ENCODE data around the gene MOAP1.
"Not testable (repeated sequence)": the region's sequence is repeated elsewhere in the genome, so short reads cannot be mapped to it uniquely, and the experiment has no call there.

The MOAP1 gene, protein sequence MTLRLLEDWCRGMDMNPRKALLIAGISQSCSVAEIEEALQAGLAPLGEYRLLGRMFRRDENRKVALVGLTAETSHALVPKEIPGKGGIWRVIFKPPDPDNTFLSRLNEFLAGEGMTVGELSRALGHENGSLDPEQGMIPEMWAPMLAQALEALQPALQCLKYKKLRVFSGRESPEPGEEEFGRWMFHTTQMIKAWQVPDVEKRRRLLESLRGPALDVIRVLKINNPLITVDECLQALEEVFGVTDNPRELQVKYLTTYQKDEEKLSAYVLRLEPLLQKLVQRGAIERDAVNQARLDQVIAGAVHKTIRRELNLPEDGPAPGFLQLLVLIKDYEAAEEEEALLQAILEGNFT

DNA sequence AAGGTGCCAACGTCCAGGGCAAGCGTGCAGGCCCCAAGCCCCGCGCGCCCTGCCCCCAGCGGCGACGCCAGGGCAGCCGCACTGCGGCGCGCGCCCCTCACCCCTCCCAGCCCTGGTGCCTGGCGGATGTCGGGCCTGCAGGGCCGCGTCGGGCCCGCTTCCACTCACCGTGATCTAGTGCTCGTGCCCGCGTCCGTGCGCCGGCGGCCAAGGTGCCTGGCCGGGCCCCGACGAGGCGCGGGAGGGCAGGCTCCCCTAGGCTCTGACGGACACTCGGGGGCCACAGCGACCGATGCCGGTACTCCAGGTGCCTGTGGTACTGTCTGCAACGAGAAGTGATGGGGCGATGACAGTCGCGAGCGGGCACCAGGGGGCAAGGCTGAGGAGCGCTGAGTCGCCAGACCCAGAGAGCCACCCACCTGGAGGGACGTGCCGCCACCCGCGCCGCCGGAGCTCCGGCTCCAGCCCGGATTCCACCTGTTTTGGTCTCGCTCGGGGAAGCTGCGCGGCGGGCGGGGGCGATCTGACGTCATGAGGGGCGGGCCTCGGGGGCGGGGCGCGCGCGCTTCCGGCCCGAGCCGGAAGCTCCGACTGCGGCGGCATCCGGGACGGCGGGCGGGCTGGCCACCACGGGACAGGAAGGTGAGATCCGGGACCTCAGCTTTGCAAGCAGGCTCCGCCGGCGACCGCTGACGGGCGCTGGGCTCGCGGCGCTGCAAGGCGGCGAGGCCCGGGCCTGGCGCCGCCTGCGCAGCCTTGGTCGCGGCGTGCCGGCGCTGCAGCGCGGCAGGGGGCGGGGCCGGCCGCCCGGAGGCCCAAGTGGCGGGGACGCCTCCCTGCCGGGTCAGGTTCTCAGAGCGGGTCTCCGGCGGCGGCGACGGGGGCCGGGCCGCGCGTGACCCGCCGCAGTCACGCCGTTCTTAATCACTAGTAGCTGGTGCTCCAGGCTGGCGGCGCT lies at the start of gene MOAP1, which contains the start of gene LYSET:
TSS of gene MOAP1 (minus strand) at position 507 of the 958 bp plus-strand sequence. CDS start 655 bp downstream, outside the sequence.
TSS of gene LYSET (plus strand) at position 927 of the 958 bp plus-strand sequence. CDS start 89 bp downstream, outside the sequence.
- DNase-seq, result peak; percentile 95

DNA sequence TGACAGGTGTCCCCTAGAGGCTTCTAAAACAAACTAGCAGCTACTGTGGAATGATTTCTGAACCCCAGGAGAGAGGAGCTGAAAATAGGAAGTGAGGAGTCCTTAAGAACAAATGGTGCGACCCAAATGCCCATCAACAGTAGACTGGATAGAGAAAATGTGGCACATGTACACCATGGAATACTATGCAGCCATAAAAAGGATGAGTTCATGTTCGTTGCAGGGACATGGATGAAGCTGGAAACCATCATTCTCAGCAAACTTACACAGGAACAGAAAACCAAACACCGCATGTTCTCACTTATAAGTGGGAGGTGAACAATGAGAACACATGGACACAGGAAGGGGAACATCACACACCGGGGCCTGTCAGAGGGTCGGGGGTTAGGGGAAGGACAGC lies 48.4 kb upstream of the MOAP1 start:
- not testable (repeated sequence) for DNase-seq

DNA sequence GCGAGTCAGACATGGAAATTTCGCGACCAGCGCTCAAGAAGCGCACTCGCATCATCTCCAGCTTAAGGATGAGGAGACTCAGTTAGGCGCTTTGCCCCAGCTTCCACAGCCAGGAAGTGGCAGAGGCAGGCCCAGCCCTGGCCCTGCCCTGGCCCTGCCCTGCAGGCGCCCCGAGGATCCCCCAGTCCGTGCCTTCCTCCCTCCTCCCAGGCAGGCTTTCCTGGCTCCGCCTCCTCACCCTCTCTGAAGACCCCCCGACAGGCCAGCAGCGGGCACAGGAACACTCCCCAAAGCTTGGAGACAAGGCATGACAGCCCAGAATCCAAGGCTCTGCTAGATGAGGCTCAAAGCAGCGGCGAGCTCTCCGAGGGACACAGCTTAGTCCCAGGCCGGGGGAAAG lies 47.5 kb upstream of the MOAP1 start:
- no peak for DNase-seq

DNA sequence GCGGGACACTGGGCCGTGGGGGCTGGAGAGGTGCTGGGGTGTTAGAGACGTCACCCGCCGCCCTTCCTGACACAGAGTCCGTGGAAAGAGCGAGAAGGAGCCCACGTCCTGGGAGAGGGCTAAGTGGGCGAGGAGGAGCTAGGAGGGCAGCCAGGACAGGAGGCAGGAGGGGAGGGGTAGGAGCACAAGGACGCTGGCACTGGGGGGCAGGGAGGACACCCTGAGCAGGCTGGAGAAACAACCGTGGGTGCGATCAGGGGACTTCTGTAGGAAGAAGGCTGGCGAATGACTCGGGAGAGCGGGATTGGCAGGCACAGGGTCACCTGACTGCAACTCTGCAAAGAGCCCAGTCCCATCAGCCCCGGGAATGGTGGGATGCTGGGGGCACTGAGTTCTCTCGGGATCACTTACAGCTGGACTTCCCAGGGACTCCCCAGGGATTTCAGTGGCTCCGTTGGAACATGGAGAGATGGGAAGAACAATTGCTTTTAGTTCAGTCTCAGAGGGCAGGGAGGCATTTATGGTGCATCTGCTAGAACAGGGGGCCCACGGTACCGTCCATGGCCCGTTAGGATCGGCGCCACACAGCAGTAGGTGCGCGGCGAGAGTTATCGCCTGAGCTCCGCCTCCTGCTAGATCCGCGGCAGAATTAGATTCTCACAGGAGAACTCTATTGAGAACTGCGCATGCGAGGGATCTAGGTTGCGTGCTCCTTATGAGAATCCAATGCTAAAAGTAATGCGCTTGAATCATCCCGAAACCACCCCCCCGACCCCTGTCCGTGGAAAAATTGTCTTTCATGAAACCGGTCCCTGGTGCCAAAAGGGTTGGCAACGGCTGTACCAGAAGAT lies 46.7 kb upstream of the MOAP1 start:
- DNase-seq, result no peak

DNA sequence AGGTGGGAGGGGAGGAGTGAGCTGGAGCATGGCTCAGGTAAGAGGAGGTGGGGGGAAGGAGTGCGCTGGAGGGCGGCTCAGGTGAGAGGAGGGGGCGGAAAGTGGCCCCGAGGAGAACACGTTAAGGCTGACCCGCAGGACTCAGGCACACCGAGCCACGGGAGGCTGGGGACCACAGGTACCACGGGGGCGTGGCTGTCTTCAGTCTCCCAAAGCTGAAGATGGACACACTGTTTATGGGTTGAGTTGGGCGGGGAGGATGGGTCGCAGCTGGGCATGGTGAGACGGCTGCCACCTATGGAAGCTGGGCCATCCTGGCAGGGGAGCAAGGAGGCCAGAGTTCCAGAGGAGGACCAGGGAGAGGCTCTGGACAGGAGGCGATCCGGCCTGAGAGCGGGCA lies 45.8 kb upstream of the MOAP1 start:
- DNase-seq, result no peak

DNA sequence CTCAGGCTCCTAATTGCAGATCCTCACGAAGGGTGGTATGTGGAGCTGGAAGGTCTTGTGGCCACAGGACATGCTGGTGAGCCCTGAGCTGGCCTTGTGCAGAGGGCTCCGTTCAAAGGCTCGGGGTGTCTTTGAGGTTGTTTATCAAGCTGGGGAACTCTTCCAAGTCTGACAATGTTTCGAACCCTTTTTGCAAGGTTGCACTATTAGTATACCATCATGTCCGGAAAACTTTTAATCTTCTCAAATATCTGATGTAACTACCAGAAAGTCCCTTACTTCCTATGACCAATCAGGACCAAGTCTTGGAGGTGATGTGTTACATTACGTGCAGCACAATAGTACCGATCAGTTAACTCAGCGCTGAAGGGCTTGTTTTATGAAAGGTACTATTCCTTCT lies 43.9 kb upstream of the MOAP1 start:
- no peak for DNase-seq

DNA sequence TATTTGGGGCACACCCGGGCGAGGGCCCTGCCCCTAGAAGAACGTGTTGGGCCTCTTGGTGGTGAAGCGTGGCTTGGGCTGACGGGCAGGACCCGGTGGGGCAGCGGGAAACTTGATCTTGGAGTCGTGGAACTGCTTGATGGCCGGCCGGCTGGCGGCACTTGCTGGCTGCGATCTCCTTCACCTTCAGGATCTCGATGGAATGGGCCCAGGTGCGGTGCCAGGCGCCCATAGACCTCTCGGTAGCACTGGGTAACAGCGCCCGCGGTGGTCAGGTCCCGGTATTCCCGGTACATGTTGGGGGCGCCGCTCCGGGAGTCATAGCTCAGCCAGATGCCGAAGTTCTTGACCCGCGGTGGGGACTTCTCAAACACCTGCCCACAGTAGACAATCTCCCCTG lies 38.9 kb upstream of the MOAP1 start:
- no peak for DNase-seq

DNA sequence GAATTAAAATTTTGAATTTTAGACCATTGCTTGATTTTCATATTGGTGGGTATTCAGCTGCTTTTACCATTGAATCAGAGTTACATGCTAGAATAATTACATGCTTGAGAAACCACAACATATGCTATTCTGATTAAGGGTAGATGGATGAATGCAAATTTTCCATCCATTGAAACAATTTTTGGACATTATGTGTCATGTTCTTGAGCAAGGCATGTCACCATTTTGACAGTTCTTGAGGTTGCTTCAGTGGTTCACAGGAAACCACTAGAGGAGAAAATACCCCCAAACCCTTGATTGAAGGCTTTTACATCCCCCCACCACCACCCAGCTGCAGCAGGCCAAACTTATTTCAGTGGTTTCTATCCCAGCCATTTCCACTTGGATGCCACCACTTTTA lies 35.8 kb upstream of the MOAP1 start:
- DNase-seq, result no peak

DNA sequence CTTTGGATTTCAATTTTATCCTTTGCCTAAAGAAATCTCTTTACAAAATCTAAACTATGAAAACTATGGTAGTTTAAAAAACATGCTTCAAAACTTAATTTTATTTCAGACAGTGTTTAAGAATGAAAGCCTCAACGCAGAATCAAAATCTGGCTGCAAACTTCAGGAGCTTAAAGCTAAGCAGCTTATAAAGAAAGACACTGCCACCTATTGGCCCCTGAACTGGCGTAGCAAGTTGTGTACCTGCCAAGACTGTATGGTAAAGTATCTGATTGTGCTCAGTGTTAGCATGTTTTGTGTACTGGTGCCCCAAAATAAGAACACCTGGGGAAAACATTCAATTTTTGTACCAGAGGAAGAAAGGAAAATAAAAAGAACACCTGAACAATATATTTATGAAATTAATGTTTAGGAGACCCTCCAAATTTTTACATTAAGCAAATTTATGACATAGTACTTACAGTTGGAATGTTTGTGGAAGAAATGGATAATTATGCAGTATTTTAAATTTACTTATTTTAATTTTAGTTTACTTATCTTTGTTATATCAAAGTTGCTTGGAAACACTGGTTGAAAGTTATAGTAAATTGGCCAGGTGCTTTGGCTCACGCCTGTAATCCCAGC lies 34.5 kb upstream of the MOAP1 start:
- DNase-seq, result no peak

DNA sequence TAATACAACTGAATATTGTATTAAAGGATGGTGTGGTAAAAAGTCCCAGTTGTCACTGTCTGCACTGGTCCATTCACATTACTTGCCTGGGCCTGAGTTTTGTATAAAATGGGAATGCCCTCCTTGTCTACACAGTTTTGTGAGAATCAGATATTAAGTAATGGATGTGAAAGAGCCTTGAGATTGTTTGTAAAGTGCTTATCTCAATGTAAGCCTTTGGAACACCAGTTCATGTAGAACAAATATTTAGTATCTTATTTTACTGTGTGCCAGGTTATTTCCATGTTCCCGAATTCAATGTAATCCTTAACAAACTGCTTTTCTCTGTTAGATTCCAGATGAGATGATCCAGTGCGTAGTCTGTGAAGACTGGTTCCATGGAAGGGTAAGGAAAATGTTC lies 29.9 kb upstream of the MOAP1 start:
- DNase-seq, result no peak

DNA sequence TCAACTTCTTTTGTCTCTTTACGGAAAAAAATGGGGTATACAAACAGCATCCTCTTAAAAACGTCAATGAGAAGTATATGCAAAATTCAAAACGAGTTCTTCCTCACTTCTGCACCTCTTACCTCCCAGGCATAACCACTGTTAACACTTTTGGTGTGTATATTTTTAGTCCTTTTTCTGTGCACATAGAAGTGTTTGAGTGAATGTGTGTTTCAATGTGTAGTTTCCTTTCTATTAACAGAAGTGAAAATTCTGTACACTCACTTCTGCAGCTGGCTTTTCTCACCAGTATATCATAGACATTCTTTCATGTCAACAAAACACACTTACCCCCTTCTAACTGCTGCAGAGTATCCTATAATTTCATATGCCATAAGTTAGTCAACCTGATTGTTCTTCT lies 27.7 kb upstream of the MOAP1 start:
- DNase-seq, result no peak

DNA sequence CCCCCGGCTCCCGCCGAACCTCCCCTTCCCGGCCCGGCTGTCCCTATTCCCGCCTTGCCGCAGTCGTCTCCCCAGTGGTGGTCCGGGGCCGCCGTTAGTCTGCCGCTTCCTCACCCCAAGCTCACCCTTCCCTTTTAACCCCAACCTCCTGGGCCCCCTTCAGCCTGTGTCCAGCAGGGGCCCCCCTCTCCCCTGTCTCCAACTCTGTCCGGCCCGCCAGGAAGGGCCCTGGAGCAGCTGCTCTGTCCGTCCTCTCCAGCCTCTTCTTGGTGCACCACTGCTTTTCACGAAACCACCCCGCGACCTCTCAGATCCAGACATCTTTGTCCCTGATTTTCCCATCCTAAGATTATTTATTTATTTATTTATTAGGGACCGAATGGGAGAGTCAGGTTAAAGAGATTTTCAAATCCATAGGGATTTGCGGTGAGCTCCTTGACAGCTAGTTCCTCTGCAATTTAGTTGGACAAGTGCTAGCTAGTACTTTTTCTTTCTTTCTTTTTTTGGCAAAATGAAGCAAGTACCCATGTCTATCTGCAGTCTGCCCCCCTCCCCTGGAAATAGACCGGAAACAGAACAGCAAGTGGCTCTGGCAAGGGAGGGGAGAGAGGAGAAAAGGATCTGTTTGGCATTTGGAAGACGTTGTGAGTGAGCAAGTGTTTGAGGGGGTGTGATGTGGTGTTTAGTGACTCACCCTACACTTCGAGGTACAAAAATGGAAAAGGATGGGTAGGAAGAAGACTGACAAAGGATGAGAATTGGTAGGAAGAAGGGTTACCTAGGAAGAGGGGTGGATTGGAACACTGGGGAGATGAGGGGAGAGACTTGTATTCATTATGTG lies 23.0 kb upstream of the MOAP1 start:
- peak; percentile 74 for DNase-seq

DNA sequence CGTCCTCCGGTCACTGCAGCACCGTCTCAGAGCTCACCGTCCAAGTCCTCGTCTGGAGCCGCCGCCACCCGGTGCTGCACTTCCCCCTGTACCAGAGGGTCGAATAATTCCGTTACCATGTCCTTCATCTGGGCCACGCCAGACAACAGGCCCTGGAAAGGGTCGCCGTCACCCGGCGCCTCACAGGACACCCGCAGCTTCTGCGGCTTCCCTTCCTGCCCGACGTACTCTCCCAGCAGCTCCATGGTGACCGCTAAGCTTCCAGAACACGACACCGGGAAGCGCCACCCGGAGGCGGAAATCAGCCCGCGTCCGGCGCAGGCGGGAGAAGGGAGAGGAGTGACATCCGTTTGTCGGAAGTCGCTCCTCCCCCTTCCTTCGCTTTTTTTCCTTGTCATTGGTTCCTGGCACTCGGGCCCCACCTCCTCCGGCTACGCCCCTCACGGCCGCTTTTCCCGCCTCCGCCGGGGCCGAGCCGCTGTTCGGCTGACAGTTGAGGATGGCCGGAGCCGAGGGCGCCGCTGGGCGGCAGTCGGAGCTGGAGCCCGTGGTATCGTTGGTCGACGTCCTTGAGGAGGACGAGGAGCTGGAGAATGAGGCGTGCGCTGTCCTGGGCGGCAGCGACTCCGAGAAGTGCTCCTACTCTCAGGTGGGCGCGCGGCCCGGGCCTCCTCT lies 22.2 kb upstream of the MOAP1 start, which contains the start of the genes GON7 and UBR7:
TSS of gene GON7 (minus strand) at position 273 of the 675 bp plus-strand sequence. CDS start at position 245, 28 bp downstream.
TSS of gene UBR7 (plus strand) at position 464 of the 675 bp plus-strand sequence. CDS start at position 500, 36 bp downstream.
- peak; percentile 99 for DNase-seq

DNA sequence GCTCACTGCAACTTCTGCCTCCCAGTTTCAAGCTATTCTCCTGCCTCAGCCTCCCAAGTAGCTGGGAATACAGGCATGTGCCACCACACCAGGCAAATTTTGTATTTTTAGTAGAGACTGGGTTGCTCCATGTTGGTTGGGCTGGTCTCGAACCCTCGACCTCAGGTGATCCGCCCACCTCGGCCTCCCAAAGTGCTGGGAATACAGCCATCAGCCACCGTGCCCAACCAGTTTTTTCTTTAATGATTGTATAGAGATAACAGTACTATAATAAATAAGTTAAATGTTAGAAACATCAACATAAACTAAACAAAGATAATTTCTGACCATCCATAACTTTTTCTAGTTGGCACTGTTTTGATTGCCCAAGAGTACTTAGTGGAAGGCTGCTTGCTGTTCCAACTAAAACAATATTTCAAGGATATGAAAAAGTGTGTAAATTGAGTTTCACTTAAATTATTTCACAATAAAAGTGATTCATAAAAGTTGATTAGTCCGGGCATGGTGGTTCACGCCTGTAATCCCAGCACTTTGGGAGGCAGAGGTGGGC lies 16.5 kb upstream of the MOAP1 start:
- no peak for DNase-seq

DNA sequence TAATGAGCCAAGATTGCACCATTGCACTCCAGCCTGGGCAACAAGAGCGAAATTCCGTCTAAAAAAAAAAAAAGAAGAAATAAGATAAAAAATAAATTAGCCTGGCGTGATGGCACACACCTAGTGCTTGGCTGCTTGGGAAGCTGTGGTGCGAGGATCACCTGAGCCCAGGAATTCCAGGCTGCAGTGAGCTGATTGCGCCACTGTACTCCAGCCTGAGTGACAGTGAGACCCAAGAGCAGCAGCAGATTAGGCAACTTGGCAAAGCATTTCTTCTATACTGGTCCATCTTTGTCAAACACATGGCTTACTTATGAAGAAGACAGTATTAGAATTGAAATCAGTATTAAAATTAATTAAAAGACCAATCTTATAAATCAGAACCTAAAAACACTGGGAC lies 15.9 kb upstream of the MOAP1 start:
- no peak for DNase-seq

DNA sequence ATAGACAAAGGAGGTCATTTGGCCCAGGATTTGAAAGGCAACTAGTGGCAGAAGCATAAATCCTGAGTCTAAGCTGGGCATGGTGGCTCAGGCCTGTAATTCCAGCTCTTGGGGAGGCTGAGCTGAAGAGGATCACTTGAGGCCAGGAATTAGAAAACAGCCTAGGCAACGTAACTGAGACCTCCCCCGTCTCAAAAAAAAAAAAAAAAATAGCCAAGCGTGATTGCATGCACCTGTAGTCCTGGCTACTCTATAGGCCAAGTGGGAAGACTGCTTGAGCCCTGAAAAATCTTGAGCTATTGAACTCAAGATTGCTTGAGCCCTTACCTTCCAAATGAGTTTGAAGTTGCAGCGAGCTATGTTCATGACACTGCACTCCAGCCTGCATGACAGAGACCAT lies 14.3 kb upstream of the MOAP1 start:
- no peak for DNase-seq

DNA sequence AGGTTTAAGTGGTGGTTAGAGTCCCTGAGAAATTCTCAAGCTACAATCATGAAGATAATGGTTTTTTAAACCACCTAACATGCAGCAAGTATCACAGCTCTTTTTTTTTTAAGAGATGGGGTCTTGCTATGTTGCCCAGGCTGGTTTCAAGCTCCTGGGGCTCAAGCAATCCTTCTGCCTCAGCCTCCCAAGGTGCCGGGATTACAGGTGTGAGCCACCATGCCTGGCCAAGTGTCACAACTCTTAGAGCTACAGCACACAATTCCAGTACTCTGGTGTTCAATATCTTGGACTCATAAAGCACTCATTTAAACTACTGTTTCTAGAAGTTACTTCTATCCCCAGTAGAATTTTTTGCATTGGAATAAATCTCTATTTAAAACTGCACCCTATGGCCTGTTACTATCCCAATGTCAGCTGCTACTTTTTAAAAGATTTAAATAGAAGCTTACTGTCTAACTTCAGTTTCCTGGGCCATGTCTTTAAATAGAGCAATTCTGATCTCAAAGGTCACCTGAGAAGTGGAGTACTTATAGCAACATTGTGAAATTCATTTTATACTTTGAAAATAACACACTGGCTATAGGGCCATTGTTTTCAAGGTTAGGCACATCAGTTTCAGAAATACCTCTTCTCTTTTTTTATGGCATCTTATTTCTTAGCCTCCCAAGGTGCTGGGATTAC lies 10.8 kb upstream of the MOAP1 start:
- no peak for DNase-seq

DNA sequence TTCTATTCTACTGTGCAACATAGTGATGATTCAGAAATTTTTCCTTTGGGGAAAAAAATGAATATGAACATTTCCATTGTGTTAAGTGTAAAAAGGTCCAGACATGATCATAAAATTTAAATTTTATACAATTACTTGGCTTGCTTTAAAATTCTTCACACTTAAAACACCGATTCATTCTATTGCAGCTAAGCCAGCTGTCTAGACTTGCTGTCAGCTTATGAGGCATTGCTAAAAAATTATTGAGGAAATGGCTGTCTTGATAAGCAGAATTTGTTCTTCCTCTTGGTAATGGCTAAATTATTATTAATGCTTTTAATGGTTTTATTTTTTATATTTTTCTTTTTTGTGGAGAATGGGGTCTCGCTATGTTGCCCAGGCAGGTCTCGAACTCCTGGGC lies 2.3 kb upstream of the MOAP1 start:
- no peak for DNase-seq

DNA sequence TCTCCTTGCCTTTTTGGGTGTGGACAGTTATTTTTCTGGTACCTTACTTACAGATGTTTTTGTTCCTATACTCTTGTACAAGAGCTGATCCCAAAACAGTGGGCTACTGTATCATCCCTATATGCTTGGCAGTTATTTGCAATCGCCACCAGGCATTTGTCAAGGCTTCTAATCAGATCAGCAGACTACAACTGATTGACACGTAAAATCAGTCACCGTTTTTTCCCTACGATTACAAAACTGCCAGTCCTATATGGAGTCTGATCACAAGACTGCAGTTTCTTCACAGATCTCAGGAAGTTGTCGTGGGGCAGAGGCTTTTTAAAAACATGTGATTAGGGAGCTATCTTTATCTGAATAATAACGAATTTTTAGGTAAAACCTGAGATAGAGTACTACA lies 1.8 kb upstream of the MOAP1 start:
- no peak for DNase-seq

DNA sequence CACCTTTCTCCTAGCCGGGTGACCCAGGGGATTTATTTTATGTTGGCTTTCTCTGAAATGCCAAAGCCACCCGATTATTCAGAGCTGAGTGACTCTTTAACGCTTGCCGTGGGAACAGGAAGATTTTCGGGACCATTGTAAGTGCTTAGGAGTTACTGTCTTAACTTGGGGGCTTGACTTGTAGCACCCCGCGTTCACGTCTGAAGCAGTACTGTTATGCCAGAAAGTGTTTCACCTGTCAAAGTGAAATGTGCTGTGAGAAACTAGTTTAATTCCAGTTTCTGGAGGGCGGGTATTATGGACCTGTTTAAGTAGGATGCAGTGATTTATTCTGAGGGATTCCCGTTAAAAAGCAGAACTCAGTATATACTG lies 638 bp upstream of the MOAP1 start:
- no peak for DNase-seq

All from islet precursor cell (in vitro differentiated cells).